Mammary epithelial cell (primary cell): Measurements from ENCODE around the gene RNF166.

Source experiments
- EZH2 ChIP-seq: IDR thresholded peaks from 2 replicates; pipeline ENCODE4 v1.6.1; 2012; ENCODE audit warnings: low read length, inconsistent platforms, borderline replicate concordance
- TF ChIP-seq, protein P1 (sequence below), 2 donors: IDR thresholded peaks in 1 of 2; conservative IDR thresholded peaks in 1 of 2; 2 replicates each; pipeline ENCODE4 v1.5.1; 2011 to 2012; ENCODE audit warnings: inconsistent platforms in 2 of 2, low read length in 2 of 2, mild to moderate bottlenecking in 2 of 2, control low read depth in 1 of 2, low read depth in 1 of 2; ENCODE audit not compliant: insufficient read depth in 1 of 2; ENCODE audit errors: extremely low read depth in 1 of 2

DNA sequence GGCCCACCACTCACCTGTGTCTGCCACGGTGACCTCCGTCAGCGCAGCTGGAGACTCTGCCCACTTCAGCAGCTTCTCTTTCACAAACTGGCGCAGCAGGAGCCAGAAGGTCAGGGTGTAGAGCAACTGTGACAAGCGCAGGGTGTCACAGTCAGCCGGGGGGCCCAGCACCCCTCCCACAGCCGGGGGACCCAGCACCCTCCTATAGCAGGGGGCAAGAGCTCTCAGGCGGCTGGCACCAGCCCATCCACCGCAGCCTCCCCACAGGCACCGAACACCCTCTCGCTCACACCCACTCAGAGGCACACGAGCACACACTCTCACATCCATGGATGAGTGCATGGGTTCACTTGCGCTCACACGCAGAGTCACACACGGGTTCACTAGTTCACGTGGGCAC lies 28.9 kb upstream of the RNF166 start:
- TF ChIP-seq, protein P1, sequence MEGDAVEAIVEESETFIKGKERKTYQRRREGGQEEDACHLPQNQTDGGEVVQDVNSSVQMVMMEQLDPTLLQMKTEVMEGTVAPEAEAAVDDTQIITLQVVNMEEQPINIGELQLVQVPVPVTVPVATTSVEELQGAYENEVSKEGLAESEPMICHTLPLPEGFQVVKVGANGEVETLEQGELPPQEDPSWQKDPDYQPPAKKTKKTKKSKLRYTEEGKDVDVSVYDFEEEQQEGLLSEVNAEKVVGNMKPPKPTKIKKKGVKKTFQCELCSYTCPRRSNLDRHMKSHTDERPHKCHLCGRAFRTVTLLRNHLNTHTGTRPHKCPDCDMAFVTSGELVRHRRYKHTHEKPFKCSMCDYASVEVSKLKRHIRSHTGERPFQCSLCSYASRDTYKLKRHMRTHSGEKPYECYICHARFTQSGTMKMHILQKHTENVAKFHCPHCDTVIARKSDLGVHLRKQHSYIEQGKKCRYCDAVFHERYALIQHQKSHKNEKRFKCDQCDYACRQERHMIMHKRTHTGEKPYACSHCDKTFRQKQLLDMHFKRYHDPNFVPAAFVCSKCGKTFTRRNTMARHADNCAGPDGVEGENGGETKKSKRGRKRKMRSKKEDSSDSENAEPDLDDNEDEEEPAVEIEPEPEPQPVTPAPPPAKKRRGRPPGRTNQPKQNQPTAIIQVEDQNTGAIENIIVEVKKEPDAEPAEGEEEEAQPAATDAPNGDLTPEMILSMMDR (conservative IDR thresholded peaks at IDR 0.05 in 1 of 2, IDR thresholded peaks at IDR 0.05 in 1 of 2; ENCODE audit: extremely low read depth in 1 of 2, insufficient read depth in 1 of 2, low read depth in 1 of 2, low read length in 2 of 2): no peak
- no peak for TF ChIP-seq EZH2
